RKO (cell line): ENCODE data around the gene AKT1.

Experiments
- DNase-seq: peaks from one replicate; pipeline ENCODE4 v3.0.0-alpha.2; 2016; ENCODE audit warnings: low spot score

AKT1 gene

DNA sequence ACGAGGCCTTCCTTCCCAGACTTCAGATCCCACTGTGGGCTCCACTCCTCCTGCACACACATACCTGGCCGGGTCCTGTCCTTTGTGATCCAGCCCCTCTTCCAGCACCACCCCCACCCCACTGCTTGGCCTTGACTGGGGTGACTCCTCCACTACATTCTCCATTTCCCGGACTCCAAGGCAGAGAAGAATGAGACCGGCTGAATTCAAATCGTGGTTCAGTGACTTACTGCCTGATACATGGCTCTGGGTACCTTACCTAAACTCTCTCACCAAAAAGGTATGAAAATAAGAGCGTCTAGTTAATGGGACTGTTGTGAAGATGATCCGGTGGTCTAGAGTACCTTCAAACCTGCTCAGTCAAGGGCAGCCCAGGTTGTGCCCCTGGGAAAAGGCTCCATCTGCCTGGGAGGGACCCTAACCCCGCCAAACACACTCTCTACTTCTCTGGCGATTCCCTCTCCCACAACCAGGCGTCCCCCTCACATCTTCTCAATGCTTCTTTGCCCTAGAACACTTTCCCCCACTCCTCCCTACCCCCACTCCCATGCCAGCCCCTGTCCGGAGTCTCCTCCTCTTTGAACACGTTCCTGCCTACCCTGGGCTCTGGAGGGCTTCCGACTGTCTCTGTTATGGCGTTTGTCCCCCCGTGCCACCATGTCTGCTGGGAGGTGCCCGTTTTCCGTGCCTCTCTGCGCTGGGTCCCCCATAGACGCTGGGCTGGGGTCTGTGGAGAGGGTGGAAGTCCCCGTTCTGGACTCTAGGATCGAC, 3.9 kb upstream of the AKT1 start:
- DNase-seq = no peak

DNA sequence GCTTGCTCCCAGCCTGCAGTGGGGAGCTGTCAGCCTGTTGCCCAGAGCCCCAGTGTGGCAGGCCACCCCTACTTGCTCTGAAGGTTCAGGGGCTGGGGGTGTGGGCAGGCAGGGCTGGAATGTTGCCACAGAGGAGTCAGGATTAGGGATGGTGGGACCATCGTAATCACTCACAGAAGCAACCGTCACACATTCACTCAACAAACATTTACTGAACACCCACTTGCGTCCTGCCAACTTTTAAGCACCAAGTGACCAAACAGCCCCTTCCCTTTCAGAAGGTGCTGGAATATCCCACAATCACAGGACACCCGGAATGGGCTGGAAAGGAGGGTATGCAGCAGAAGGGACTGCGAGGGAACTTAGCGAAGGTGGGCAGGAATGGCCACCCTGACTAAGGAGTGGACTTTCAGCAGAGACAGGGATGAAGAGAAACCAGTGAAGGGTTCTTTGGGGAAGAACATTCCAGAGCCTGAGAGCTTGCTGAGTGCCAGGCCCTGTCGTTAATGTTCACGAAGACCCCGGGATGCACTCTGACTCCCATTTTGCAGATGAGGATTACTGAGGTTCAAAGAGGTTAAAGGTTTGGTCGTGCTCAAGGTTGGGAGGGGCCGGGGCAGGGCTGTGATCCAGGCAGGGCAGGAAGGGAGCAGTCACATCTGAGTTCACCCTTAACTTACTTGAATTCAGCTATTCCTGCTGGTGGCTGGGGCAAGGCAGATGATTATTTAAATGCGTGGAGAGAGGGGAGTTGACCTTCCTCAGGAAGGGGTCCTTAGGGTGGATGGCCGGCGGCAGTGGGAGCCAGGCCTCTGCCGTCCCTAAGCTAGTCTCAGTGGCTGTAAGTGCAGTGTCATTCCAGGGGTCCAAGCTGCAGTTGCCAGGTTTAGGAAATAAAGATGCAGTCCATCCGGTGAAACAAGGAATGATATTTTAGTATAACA, 3.0 kb upstream of the AKT1 start:
- DNase-seq = no peak

DNA sequence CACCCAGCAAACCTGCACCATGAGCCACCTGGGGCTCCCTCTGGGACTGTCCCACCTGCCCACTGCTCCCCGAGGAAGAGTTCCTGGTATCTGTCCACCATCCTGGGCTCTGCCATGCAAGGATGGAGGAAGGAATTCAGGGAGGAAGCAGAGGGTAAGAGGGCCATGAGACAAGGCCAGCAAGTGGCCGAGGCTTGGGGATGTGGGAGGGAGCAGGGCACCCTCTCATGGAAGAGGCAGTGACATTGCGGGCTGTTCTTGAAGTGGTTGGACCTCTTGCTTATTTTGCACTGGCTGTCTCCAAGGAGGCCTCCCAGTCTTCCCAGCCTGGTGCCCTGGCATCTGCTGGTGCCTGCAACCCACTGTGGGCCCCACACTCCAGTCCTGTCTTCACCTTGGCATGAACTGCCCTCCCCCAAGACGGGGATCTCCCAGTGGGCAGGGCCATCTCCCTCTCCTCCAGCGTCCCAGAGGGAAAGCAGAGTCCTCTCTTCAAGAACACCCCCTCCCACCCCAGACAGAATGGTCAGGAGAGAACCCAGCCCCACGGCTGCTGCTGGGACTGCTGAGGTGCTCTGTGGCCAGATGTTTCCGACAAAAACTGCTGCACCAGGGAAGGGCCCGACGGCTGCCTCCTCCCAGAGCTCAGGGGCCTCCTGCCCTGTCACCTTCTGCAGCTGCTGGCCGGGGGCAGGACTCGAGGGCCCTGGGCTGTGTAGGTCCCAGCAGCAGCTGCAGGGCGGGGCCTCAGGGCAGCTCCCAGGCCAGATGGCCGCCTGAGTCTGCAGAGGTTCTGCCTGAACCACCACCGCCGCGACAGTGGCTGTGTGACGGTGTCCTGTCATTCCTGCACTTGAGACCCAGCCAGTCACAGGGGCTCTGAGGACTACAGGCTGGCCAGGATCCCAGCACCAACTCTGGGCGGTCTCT, 1.8 kb upstream of the AKT1 start:
- DNase-seq = peak; percentile 45

DNA sequence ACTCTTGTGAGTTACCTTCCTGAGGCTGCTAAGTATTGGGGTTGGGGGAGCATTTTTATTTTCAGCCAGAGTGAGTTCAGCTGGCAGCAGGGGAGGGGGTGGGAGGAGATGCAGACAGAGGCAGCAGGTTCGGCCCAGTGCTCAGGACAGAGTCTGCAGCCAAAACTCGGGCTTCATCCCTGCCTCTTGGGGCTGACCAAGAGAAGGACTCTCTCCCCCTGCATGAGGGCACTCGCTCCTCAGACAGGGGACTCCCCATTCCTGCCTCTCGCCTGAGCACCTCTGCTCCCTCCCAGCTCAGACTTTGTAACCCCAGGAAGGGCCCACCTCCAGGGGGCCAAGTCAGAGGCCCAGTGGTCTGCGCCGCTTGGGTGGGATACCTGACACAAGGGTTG, 1.1 kb upstream of the AKT1 start:
- no peak for DNase-seq

DNA sequence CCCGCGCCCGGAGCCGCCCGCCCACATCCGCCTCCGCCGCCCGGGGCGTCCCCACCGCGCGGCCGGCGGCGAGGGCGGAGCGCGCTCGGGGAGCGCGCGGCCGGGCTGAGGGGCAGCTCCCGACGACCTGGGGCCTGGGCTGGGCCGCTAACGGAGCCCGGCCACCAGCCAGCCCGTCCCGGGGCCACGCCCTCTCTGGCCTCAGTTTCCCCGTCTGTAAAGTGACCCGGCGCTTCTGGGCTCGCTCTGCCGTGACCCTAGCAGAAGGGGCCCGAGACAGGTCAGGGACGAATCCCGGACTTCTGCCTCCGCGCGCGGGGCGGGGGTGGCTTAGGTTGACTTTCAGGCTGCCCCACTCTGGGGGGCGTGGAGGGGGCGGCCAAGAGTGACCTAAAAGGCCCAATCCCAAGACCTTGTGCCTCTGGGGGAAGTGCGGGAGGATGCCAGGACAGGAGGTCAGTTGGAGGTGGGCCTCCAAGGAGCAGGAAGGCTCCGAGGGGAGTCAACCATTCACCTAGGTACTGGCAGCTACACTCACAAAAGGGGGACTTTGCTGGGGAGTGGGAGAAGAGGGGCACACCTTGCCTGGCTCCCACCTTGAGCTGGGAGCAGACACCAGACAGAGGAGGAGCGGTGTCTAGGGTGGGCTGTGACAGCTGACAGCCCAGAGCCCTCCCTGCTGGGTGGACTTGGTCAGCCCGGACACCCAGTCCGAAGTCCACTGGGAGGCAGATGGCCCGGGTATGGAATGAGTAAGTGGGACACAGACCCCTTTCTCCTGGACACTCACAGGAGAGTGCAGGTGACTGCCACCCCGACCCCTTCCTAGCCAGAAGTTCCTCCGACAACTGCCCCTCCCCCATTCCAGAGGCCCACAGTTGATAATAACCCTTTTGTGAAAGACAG, 486 bp upstream of the AKT1 start:
- no peak for DNase-seq

DNA sequence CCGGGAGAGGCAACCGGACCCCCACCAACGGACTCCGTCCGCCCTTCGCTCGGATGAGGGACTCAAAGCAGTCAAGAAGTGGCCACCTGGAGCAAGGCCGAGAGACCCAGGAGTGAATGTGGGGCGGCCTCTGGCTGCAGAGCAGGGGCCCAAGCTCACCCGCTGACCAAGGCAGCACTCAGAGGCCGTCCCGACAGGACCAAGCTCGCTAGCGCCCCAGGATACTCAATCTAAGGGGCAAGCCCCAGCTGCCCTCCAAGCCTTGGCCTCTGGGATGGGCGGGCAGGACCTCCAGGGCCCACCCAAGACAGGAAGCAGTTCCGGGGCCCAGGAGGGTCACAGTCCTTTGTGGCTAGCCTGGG, 936 bp downstream of the AKT1 start:
- DNase-seq = peak; percentile 61

DNA sequence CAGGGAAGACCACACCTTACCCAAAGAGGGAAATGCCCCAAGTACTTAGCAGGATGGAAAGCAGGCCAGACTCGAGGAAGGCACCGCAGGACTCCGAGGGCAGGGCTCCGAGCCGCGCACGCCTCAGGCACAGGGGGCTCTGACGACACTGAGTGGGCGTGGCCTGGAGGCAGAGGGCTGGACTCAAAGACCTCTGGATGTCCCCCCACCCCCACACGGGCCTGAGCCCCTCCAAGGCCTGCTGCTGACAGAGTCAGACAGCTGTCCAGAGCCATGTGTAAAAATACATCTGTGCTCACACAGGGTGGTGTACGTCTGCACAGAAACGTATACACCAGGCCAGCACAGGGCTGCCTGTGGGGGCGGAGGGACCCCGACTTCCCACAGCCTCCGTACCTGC, 1.4 kb downstream of the AKT1 start:
- DNase-seq = peak; percentile 45

DNA sequence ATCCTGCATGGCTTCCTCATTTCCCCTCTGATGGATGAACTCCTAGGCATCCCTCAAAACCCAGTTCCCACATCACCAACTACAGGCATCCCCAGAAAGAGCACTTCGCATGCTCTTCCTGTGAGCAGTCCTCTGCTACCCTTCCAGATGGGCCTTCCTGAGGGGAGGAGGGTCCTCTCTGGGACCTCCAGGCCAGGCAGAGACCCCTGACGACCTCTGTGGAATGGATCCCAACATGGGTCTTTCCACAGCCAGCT, 1.9 kb downstream of the AKT1 start:
- DNase-seq = no peak

DNA sequence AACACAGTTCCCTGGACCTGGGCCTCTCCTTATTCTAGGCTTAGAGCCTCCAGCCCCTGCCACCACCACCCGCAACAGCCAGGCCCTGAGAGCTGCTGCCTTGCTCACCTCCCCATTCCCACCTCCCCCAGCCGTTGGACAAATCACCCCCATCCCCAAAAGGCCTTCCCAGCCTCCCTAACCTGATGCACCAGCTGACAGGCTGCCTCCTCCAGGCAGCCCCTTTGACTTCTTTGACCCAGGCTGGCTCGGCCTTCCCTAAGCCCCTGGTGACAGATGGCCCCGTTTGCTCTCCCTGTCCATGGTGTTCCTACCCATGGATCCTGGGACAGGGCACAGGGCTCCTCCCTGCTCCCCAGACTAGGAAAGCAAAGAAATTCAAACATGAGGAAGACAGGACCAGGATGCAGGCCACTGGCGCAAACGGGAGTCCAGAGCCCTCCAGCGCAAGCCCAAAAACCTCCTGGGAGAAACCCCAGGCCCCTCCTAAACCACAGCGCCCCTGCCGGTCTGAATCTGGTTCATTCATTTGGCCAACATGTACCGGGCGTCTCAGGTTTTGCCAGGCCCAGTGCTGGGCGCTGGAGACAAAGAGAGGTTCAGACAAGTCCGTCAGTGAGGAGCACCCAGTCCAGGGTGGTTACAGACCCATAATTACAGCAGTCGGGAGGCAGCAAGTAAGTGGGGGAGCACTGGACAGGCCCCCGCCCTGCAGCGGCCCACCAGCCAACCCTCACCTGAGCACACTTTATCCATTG, 2.4 kb downstream of the AKT1 start:
- no peak for DNase-seq

DNA sequence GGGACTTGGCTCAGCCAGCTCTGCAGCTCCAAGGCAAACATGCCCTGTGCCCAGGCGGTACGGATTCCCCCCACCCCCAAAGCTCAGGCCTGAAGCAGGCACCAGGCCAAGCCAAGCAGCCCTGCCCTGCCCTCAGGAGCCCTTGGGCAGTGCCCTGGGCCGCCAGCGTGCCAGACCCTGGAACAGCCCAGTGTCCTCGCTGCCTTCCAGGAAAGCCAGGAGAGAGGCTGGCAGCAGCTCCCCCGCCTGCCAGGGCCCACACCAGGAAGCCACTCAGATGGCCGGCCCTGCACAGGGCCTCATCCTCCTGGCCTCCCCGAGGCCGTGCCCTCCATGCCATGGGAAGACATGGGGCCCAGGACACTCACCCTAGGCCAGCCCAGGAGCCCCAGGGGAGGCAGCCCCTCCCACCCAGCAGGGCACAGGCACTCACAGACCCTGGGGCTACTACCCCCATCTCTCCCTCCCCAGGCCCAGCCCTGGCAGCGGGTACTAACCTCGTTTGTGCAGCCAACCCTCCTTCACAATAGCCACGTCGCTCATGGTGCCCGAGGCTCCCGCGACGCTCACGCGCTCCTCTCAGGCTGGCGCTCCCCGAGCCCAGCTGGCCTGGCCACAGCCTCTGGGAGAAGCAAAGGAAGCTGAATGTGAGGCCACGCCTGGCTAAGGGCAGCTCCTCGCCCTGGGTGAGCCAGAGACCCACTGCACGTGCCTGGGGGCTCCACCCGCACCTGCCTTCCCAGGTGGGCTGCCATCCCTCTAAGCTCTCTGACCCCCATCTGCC, 3.3 kb downstream of the AKT1 start:
- DNase-seq = no peak

DNA sequence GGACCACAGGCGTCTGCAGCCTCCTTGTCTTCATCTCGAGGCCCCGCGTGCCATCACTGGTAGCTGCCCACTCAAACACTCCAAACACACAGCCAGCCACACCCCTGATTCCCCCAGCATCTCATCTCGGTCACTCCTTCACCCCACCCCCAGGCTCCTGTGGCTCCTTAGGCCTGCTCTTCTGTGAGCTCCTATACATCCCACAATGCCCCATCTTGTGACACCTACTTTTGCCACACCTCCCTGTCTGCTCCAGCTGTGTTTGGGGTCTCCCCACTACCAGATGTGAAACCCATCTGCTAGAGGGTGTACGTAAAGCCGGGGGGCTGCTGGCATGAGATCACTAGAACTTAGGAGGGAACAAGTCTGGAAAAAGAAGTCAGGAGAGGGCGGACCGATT, 4.1 kb downstream of the AKT1 start:
- DNase-seq = no peak

DNA sequence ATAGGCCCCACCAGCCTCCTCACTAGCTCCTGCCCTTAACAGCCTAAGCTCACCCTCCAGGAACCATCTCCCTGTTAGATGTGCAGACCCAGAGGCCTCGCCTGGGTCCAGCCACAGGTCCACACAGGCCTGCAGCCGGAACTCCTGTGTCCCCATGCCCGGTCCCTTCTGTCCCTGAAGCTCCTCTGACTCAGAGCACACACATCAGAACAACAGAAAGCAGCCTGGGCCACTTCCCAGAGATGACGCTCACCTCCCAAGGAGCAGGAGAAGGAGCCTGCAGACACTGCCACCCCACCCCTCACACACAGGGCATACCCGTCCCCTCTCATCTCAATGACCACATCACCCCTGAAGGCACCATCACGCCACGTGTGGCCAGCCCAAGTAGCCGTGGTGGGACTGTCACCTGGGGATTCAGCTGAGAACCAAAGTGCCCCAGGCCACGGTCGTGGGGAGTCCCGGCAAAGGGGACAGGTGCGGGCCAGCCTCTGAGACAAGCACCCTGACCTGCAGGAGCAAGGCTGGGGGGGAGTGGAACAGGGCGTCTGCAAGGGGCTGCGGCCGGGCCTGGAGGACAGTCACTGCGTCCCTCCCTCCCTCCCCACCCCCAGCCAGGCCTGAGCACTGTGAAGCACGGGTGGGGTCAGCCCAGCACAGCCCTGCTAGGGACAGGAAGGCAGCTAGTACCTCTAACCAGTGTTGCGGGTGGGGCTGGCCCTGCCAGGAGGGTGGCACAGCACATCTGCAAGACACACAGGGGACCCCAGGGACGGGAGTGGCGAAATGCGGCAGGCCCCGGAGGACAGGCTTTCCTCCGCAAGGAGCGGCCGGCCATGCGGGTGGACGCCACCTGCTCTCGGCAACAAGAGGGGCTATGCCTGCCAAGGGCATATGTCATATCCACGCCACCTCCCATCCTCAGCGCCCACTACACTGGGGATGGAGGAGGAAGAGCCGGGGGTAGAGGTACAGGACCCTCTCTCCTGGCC, 5.5 kb downstream of the AKT1 start:
- DNase-seq = no peak

DNA sequence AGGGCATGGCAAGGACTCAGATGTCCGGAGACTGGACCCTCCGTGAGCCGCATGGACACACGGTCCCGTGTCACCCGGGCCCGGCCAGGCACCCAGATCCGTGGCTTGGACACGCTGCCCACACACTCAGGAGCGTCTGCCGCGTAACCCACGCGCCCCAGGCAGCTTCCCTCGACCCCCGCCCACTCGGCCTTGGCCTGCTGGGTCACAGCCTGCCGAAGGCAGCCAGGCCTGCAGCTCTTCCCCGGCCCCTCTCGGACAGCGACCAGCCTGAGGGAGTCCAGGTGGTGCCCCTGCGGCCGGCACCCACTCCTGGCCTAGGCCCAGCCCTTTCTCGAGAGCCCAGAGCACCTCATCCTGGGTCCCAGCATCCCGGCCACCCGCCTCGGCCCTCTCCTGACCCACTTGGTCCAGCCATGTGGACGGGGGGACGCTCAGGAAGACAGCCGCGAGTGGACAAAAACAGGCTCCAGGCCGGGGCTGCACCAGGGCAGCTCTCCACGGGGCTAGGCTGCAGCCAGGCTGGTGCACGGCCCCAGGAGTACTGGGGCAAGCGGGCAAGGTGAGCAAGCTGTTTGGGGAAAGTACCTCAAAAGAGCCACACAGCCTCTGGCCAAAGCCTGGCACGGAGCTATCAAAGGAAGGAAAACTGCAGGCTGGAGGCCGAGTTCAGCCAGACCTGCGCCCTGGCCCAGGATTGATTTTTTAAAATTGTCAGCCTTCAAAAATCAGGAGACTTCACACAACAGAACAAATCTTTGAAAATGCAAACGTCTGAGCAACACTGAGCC, 6.5 kb downstream of the AKT1 start:
- no peak for DNase-seq

DNA sequence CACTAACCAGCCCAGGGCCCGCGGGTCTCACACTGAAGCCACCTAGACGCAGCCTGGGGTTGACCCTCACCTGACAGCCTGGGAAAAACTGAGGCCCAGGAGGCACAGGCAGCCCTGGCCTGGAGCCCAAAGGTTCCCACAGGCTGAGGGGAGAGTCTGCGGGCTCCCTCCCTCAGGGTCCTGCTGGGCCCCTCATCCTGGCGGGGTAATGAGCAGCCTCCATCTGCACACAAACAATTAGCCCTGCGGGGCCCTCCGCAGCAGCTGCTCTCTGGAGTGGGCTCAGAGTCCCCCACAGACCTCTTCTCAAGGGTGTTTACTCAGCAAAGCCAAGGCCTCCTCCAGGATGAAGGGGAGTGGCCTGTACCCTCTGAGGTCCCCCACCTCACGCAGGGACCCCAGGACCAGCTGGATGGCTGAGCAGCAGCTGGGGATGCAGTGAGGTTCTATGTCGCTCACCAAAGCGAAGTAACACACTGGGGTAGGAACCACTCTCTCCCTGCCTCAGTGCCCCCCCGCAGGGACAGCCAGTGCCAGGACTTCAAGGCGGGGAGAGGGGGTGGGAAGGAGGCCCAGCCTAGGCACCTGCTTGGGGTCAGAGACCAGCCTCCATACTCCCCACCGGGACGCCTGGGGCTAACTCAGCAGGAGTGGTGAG, 7.3 kb downstream of the AKT1 start:
- DNase-seq = no peak

DNA sequence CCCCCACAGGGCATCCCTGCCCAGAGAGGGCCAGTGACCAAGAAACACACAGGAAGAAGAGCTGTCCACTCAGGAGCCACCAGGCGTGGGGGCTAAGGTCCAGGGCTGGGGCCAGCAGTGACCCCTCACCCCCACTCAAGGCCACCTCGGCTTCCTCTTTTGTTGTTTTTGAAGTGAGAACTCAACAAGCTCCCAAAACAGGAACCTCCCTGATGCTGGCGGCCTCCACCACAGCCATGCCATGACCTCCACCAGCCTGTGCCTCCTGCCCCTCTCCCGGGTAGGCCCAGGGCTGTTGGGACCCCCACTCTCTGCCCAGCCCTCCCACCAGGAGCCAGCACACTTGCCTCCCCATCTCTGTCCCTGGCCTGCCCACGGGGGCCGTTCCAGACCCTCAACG, 7.8 kb downstream of the AKT1 start:
- no peak for DNase-seq

DNA sequence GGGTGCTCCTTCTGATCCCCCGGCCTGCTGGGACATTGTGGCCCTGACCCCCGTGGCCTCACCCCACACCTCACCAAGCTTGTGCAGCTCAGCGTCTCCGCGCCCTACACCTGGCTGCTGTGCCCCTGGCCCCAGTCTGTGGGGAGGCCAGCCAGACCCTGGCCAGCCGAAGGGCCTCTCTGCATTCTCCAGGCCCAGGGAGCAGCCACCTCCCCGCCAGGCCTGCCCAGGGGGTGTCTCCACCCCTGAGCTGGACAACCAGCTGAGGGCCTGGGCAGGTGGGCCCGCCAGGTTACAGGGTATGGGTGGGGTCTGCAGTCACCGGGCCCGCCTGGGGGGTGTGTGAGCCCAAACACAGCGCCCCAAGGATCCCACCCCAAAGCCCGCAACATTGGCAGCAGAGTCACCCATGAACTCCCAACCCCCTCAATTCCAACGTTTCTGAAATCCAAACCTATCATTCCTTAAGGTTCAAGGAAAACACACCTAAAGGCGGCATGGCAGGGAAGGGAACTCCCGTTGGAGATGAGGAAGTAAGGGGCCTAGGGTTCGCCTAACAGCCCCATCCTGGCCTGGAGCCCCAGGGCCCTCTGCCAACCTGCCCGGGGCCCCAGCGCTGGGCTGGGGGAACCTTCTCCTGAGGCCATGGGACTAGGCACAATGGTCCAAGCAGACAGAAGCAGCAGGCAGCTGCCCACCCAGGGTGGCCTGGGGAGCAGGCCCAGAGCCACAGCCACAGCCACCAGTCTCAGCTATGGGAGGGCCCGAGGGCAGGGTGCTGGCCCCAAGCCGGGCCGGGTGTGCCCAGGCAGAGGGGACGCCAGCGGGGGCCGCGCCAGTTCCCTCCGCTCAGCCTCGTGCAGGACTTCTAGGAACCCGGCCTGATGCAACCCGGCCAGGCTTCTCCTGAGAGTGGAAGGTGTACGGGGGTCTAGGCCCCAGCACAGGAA, 8.5 kb downstream of the AKT1 start:
- no peak for DNase-seq
